Activated CD4-positive, alpha-beta T cell treated with anti-CD3 and anti-CD28 coated beads, Interleukin-2, amount 10 ng/mL, durations not matched to agents 24 days and 14 days (primary cell): ENCODE measurements around the gene GOLIM4. TPM values are rescaled to one million over a fixed set of nuclear protein-coding genes. Genes with fewer than 3 reads are reported as not detected.

ENCODE experiments used
- DNase-seq: peaks from one replicate; pipeline ENCODE4 v3.0.0; 2022
- H3K27ac Mint-ChIP-seq: one replicate; pipeline ENCODE4 v1.8.0; 2022; ENCODE audit warnings: mild to moderate bottlenecking, mixed read lengths
- H3K27me3 Mint-ChIP-seq: one replicate; pipeline ENCODE4 v1.8.0; 2022; ENCODE audit warnings: mixed read lengths
- H3K36me3 Mint-ChIP-seq: one replicate; pipeline ENCODE4 v1.8.0; 2022; ENCODE audit warnings: low read depth, mild to moderate bottlenecking, mixed read lengths
- H3K4me1 Mint-ChIP-seq: one replicate; pipeline ENCODE4 v1.8.0; 2021; ENCODE audit warnings: mixed read lengths
- H3K4me3 Mint-ChIP-seq: one replicate; pipeline ENCODE4 v1.8.0; 2022; ENCODE audit warnings: mild to moderate bottlenecking, moderate library complexity, mixed read lengths
- H3K9me3 Mint-ChIP-seq: one replicate; pipeline ENCODE4 v1.8.0; 2021; ENCODE audit warnings: mixed read lengths
- intact Hi-C: fragments of 100-400 bp; cut with micrococcal nuclease; formaldehyde crosslinking; loops from one replicate; pipeline ENCODE4 v1.15.1; 2023
- total RNA-seq: library from RNA; stranded (reverse); gene quantifications from 2 replicates; pipeline ENCODE4 v1.2.3, GENCODE V29; 2022

Gene GOLIM4
- total RNA-seq, 1 donor from 2014 or later, result 8.5 TPM

- Mint-ChIP-seq H3K27ac (no peak overlapping the region), H3K4me3 (no peak overlapping the region), H3K36me3 (no peaks in the 10 kb centered on the region), H3K27me3 (peaks cover 36% of the 10 kb centered on the region), H3K4me1 (peaks cover 17% of the 10 kb centered on the region), H3K9me3 (no peaks in the 10 kb centered on the region)
- no peak for DNase-seq
- intact Hi-C loops, result no loop called here
Observed at GRCh38 chr3:168091941-168092340, 3.8 kb downstream of the GOLIM4 start.

GRCh38 chr3:168091302-168091858, 4.3 kb downstream of the GOLIM4 start:
- no peaks in the 10 kb centered on the region for H3K9me3 Mint-ChIP-seq
- no peaks in the 10 kb centered on the region for H3K36me3 Mint-ChIP-seq
- H3K27ac Mint-ChIP-seq, result no peak overlapping the region
- H3K27me3 Mint-ChIP-seq, result peaks cover 35% of the 10 kb centered on the region
- H3K4me1 Mint-ChIP-seq, result peaks cover 15% of the 10 kb centered on the region
- H3K4me3 Mint-ChIP-seq, result no peak overlapping the region
- intact Hi-C loops, result no loop called here
- DNase-seq, result no peak

DNA sequence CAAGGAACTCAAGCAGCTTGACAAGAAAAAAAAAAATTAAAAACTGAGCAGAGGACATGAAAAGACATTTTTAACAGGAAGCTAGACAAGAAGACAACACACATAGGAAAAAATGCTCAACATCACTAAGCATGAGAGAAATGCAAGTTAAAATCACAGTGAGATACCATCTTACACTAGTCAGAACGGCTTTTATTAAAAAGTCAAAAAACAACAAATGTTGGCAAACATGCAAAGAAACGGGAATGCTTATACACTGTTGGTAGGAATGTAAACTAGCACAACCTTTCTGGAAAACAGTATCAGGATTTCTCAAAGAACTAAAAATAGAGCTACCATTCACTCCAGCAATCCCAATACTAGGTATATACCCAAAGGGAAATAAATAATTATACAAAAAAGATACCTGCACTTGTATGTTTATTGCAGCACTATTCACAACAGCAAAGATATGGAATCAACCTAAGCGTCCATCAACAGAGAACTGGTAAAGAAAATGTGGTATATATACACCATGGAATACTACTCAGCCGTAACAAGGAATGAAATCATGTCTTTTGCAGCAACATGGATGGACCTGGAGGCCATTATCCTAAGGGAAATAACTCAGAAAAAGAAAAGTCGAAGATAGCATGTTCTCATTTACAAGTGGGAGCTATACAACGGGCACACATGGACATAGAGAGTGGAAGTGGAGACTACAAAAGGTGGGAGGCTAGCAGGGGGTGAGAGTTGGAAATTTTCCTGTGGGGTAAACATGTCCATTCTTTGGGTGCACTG, 5.2 kb downstream of the GOLIM4 start:
- Mint-ChIP-seq H3K27me3 (peaks cover 30% of the 10 kb centered on the region), H3K9me3 (no peaks in the 10 kb centered on the region), H3K4me3 (no peak overlapping the region), H3K27ac (no peak overlapping the region), H3K4me1 (peaks cover 11% of the 10 kb centered on the region), H3K36me3 (no peaks in the 10 kb centered on the region)
- intact Hi-C loops, result no loop called here
- no peak for DNase-seq

DNA sequence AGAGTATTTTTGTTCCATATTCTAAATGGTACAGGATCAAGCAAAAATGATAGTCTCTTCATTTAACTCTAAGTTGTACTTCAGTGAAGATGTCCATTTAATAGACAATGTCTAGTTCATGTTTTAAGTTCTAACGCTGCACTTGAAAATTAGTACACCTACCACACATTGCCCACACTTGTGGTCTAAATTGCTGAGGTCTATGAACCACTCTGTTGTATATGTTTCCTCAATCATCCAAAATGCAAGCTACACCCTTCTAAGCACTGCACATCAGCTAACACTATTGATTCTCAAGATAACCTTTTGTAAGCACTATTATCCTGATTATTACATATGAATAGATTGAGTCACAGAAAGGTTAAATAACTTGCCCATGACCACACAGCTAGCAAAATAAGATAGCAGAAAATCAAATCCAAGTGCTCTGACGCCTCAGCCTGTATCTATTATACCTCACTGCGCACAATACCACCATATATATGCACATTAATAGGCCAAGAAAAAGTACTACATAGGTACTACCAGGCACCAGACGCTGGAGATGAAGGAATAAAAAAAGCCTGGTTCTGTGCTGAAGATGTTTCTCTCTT, 6.4 kb downstream of the GOLIM4 start:
- intact Hi-C loops, result no loop called here
- Mint-ChIP-seq H3K9me3 (no peaks in the 10 kb centered on the region), H3K4me3 (no peak overlapping the region)

DNA sequence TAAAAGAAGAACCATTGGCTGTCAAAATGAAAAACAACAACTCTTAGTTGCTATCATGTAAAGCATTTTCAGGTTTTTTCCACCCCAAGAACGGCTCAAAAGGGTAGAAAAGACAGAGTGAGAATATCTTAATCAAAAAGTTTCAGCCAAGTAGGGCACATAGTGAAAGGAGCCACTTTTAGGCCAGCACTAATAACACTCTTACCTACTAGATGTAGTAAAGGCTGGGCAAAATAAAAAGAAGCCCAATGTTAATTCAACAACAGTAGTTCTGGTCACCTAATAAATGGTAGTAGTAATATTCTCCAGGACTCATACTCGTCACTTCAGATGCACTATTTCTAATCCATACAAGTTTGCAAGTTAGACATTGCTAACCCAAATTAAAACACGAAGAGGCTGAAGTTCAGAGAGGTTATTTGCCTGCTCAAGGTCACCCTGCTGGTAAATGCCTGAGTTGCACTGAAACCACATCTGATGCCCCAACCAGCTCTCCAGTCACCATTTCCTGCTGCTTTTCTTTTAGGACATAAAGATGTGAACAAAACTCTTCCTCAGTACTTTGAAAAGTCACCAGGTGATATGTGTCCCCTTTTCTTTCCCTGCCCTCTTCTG, 7.5 kb downstream of the GOLIM4 start:
- Mint-ChIP-seq H3K27ac (no peak overlapping the region), H3K36me3 (no peaks in the 10 kb centered on the region), H3K27me3 (peaks cover 20% of the 10 kb centered on the region), H3K4me3 (no peak overlapping the region), H3K4me1 (peaks cover 7% of the 10 kb centered on the region), H3K9me3 (no peaks in the 10 kb centered on the region)
- peak; percentile 60 for DNase-seq
- intact Hi-C loops, result no loop called here

More for the DNA sequence above, 6.4 kb downstream of the GOLIM4 start:
- H3K27ac Mint-ChIP-seq, result no peak overlapping the region
- H3K27me3 Mint-ChIP-seq, result peaks cover 25% of the 10 kb centered on the region
- H3K36me3 Mint-ChIP-seq, result no peaks in the 10 kb centered on the region
- H3K4me1 Mint-ChIP-seq, result peaks cover 7% of the 10 kb centered on the region
- DNase-seq, result no peak

DNA sequence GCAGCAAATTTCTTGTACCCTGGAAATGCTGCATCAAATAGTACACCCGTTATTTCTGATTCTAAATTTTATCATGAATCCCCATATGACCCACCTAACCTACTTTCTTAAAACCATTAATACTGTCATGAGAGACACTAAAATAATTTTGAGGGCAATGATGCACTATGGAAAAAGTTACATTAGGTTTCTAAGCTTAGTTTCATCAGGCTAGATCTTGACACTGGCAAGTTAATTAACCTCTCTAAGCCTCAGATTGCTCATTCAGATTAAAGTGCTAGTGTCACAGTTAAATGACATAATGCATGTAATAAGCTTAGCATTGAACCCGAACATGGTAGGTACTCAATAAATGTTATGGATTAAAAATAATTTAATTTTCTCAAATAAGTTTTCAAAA, 8.2 kb downstream of the GOLIM4 start:
- Mint-ChIP-seq H3K4me1 (peaks cover 7% of the 10 kb centered on the region), H3K36me3 (no peaks in the 10 kb centered on the region), H3K27me3 (peaks cover 16% of the 10 kb centered on the region), H3K4me3 (no peak overlapping the region), H3K27ac (no peak overlapping the region), H3K9me3 (no peaks in the 10 kb centered on the region)
- no peak for DNase-seq
- intact Hi-C loops, result no loop called here

DNA sequence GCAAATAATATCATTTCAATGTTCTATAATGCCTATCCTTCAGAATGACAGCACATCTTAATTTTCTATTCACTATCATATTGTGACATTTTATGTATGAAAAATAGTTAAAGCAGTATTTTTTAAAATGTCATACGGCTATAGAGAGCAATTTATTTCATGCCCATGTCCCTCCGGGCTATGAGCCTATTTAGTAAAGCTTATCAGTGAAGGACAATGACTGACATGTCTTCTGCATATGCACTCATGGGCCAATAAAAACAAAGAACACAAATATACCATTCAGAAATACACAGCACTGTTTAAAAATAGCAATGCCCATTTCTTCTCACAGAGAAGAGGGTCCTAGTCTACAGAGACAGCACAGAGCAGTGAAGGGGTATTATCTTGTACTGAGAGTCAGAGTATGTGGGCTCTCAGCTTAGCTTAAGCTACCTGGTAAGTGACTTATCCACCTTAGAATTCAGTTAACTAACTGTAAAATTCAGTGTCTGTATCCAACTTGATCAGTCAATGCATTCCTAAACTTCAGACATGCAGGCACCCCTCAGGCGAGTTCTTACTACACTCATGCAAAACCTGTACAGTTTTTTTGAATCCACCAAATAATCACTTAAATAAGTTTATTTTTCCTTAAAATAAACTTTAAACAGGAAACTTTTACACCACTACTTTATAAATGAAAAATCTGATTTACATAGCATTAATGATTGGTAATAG, 9.0 kb downstream of the GOLIM4 start:
- H3K9me3 Mint-ChIP-seq, result no peaks in the 10 kb centered on the region
- no peak for DNase-seq
- H3K4me1 Mint-ChIP-seq, result peaks cover 7% of the 10 kb centered on the region
- H3K36me3 Mint-ChIP-seq, result no peaks in the 10 kb centered on the region
- H3K27me3 Mint-ChIP-seq, result peaks cover 10% of the 10 kb centered on the region
- no peak overlapping the region for H3K4me3 Mint-ChIP-seq
- no peak overlapping the region for H3K27ac Mint-ChIP-seq
- intact Hi-C loops, result no loop called here

GRCh38 chr3:168085491-168086119, 10.1 kb downstream of the GOLIM4 start:
- DNase-seq, result no peak
- intact Hi-C loops, result no loop called here
- Mint-ChIP-seq H3K27ac (no peak overlapping the region), H3K36me3 (no peaks in the 10 kb centered on the region), H3K4me3 (no peak overlapping the region), H3K4me1 (peaks cover 7% of the 10 kb centered on the region), H3K27me3 (peaks cover 7% of the 10 kb centered on the region), H3K9me3 (no peaks in the 10 kb centered on the region)

DNA sequence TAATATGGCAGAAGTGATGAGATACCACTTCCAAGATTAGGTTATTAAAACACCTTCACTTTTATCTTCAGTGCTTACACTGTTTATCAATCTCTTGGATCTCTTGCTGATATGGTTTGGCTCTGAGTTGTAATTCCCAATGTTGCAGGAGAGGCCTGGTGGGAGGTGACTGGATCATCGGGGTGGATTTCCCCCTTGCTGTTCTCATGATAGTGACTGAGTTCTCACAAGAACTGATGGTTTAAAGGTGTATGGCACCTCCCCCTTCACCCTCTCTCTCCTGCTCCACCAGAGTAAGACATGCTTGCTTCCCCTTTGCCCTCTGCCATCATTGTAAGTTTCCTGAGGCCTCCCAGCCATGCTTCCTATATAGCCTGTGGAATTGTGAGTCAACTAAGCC, 11.8 kb downstream of the GOLIM4 start:
- Mint-ChIP-seq H3K4me3 (no peak overlapping the region), H3K27me3 (peaks cover 1% of the 10 kb centered on the region), H3K27ac (no peak overlapping the region), H3K9me3 (no peaks in the 10 kb centered on the region), H3K4me1 (peaks cover 7% of the 10 kb centered on the region), H3K36me3 (no peaks in the 10 kb centered on the region)
- no peak for DNase-seq
- intact Hi-C loops, result no loop called here

- Mint-ChIP-seq H3K27ac (no peak overlapping the region), H3K4me1 (no peaks in the 10 kb centered on the region), H3K4me3 (no peak overlapping the region), H3K27me3 (peaks cover 1% of the 10 kb centered on the region), H3K9me3 (no peaks in the 10 kb centered on the region), H3K36me3 (no peaks in the 10 kb centered on the region)
- no peak for DNase-seq
- intact Hi-C loops, result no loop called here
Observed at GRCh38 chr3:168081856-168082255, 13.9 kb downstream of the GOLIM4 start.

GRCh38 chr3:168081171-168081771, 14.5 kb downstream of the GOLIM4 start:
- no peaks in the 10 kb centered on the region for H3K9me3 Mint-ChIP-seq
- no peak for DNase-seq
- H3K36me3 Mint-ChIP-seq, result no peaks in the 10 kb centered on the region
- H3K27me3 Mint-ChIP-seq, result no peaks in the 10 kb centered on the region
- no peaks in the 10 kb centered on the region for H3K4me1 Mint-ChIP-seq
- H3K4me3 Mint-ChIP-seq, result no peak overlapping the region
- H3K27ac Mint-ChIP-seq, result no peak overlapping the region
- intact Hi-C loops, result no loop called here

GRCh38 chr3:168080499-168081170, 15.1 kb downstream of the GOLIM4 start:
- Mint-ChIP-seq H3K4me3 (no peak overlapping the region), H3K27me3 (no peaks in the 10 kb centered on the region), H3K27ac (no peak overlapping the region), H3K4me1 (no peaks in the 10 kb centered on the region), H3K36me3 (no peaks in the 10 kb centered on the region), H3K9me3 (no peaks in the 10 kb centered on the region)
- intact Hi-C loops, result no loop called here
- no peak for DNase-seq

DNA sequence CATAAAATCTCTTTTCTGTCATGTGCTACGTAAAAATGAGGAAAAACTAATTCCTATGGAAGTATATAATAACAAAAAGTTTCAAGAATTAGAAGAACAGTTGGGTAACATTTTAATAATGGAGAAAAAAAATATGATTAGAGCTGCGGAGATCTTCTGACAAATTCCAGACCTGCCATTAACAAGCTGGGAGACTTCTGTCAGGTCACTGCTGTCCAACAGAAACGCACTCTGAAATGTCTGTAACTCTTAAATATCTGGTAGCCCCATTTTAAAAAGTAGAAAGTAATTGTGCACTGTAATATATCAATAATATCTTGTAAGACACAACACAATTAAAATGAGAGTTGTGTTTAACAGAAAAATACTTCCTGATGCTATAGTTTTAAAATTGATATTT, 15.7 kb downstream of the GOLIM4 start:
- H3K9me3 Mint-ChIP-seq, result no peaks in the 10 kb centered on the region
- no peaks in the 10 kb centered on the region for H3K36me3 Mint-ChIP-seq
- no peak overlapping the region for H3K27ac Mint-ChIP-seq
- no peaks in the 10 kb centered on the region for H3K27me3 Mint-ChIP-seq
- H3K4me1 Mint-ChIP-seq, result no peaks in the 10 kb centered on the region
- intact Hi-C loops, result no loop called here
- DNase-seq, result no peak
- no peak overlapping the region for H3K4me3 Mint-ChIP-seq
